Suprapubic skin (tissue), 4 donors: ENCODE data around the gene ARID1B. TPM values are rescaled to one million over a fixed set of nuclear protein-coding genes. Genes with fewer than 3 reads are reported as not detected.
A peak's percentile ranks its signal among the peaks of the same experiment; 100 is the strongest.

ENCODE experiments used
- DNase-seq, 2 donors: peaks; one replicate each; pipeline ENCODE4 v3.0.0-alpha.2; 2019; ENCODE audit warnings: low spot score in 2 of 2
- H3K27ac ChIP-seq: fragments of 200-600 bp; sonication (generic); one replicate; pipeline ENCODE4 v1.5.1; 2019
- H3K27me3 ChIP-seq: fragments of 200-600 bp; sonication (generic); one replicate; pipeline ENCODE4 v1.5.1; 2019
- H3K36me3 ChIP-seq: fragments of 200-600 bp; sonication (generic); one replicate; pipeline ENCODE4 v1.5.1; 2019
- H3K4me1 ChIP-seq: fragments of 200-600 bp; sonication (generic); one replicate; pipeline ENCODE4 v1.5.1; 2019
- H3K4me3 ChIP-seq: fragments of 200-600 bp; sonication (generic); one replicate; pipeline ENCODE4 v1.5.1; 2019; ENCODE audit warnings: mild to moderate bottlenecking
- H3K9me3 ChIP-seq: fragments of 200-600 bp; sonication (generic); one replicate; pipeline ENCODE4 v1.5.1; 2019
- CTCF ChIP-seq, 2 donors: fragments of 200-600 bp in 1 of 2; fragments of 450-650 bp in 1 of 2; sonication (generic) in 1 of 2; IDR thresholded peaks; one replicate each; pipeline ENCODE4 v1.5.1; 2016 to 2019; ENCODE audit warnings: antibody characterized with exemption in 2 of 2, mild to moderate bottlenecking in 1 of 2, moderate library complexity in 1 of 2
- EP300 ChIP-seq: sonication (generic); formaldehyde crosslinking; IDR thresholded peaks from one replicate; pipeline ENCODE4 v1.6.1; 2017; ENCODE audit warnings: antibody characterized with exemption
- POLR2A ChIP-seq, 2 donors: fragments of 450-650 bp; IDR thresholded peaks; one replicate each; pipeline ENCODE4 v1.6.1; 2017; ENCODE audit warnings: antibody characterized with exemption in 2 of 2, mild to moderate bottlenecking in 2 of 2, moderate library complexity in 2 of 2
- POLR2AphosphoS5 ChIP-seq, 3 donors: sonication (generic); formaldehyde crosslinking; IDR thresholded peaks; one replicate each; pipeline ENCODE4 v1.6.1; 2017; ENCODE audit warnings: antibody characterized with exemption in 3 of 3
- WGBS: methylation state at CpG from one replicate; pipeline ENCODE4 v1.1.5; 2018; 5-methylcytosine and 5-hydroxymethylcytosine counted together
- total RNA-seq, 4 donors: library from RNA; depleted of rRNA; stranded (reverse); fragments of >200 nt; gene quantifications; one replicate each; pipeline ENCODE4 v1.1.0, GENCODE V29; 2016

The ARID1B gene
- total RNA-seq, 4 donors from 2014 or later: 102 to 233 (median 129) TPM

DNA sequence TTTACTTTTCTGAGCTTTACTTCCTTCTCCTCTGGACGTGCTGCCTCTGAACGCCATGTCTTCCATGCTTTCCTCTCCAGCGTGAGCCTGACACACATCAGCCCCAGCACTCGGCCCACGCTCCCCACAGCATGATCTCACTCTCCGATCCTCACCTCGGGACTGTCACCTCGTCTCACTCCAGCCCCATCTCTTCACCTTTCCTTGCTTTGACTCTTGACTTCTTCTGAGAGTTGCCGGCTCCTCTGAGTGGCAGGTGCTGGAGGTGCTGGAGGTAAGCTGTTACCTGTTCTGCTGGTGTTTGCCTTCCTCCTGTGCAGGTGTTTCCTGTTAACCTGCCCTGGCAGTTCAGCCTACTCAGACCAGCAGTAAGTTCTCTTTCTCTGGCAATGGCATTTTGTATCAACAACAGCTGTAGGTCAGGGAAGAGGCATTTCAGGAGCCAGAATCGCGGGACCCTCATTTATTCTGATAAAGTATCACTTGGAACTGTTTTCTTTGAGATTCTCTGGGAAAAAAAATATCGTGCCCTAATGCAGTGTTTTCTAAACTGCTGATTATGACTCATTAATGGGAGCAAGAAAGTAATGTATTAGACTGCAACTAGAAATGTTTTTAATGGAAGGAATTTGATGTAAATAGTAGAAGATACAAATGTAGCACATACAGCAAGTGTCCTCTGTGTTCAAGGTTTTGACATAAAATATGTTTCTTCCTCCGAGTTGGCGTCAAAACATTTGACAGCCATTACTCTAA lies 106.5 kb downstream of the ARID1B start:
- no peaks in the 10 kb centered on the region for H3K9me3 ChIP-seq
- no peak for DNase-seq
- H3K36me3 ChIP-seq: no peaks in the 10 kb centered on the region
- 62% methylated on average over 14 of the region's 14 CpGs for WGBS
- no peaks in the 10 kb centered on the region for H3K27me3 ChIP-seq
- no peak overlapping the region for H3K4me3 ChIP-seq
- peak overlapping the region; percentile 5 for H3K27ac ChIP-seq
- H3K4me1 ChIP-seq: peaks cover 55% of the 10 kb centered on the region
- TF ChIP-seq CTCF (IDR thresholded peaks at IDR 0.05) (no peak), EP300 (no peak), POLR2A (IDR thresholded peaks at IDR 0.05) (no peak), POLR2AphosphoS5 (IDR thresholded peaks at IDR 0.05) (no peak)

DNA sequence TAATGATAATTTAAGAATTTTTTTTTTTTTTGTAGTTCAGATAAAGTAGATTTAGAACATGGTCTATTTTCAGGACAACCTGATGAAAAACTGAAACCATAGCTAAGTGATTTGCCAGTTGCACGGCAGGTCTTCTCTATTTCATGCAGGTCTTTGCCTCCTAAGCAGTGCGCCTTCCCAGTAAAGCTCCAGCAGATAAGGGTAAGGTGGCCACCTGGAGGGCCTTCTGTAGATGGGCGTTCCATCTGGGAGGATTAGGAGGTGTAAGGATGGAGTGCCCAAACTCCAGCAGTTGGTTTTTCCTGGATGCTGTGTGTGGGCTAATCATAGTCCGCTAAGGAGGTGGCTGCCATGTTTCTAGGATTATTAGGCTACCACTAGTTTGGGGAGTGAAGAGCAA lies 107.1 kb downstream of the ARID1B start:
- Histone ChIP-seq H3K4me3 (no peak overlapping the region), H3K9me3 (no peaks in the 10 kb centered on the region), H3K4me1 (peaks cover 50% of the 10 kb centered on the region), H3K36me3 (no peaks in the 10 kb centered on the region), H3K27ac (no peak overlapping the region), H3K27me3 (no peaks in the 10 kb centered on the region)
- DNase-seq: no peak
- WGBS: 98% methylated on average over 4 of the region's 4 CpGs
- no peak for TF ChIP-seq CTCF (IDR thresholded peaks at IDR 0.05)
- TF ChIP-seq POLR2AphosphoS5 (IDR thresholded peaks at IDR 0.05): no peak
- TF ChIP-seq EP300: no peak
- no peak for TF ChIP-seq POLR2A (IDR thresholded peaks at IDR 0.05)

DNA sequence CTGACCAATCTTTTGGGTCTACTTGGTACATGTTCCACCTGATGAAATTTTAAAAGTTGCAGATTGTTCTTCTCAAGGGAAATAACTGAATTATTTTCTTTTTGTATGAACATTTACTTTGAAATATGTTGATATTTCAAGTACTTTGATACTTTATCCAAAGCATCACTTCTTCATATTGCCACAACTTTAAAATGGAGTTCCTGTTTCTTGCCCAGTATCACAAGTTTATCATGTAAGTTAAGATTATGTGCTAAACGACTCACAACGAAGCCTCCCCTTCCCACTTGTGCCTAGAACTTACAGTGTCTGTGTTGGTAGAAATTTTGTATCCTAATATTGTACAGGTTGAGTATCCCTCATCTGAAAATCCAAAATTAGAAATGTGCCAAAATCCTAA lies 108.4 kb downstream of the ARID1B start:
- 81% methylated on average over 2 of the region's 2 CpGs for WGBS
- peaks cover 43% of the 10 kb centered on the region for H3K4me1 ChIP-seq
- TF ChIP-seq EP300: no peak
- no peak for TF ChIP-seq POLR2A (IDR thresholded peaks at IDR 0.05)
- TF ChIP-seq POLR2AphosphoS5 (IDR thresholded peaks at IDR 0.05): no peak
- no peak for TF ChIP-seq CTCF (IDR thresholded peaks at IDR 0.05)
- DNase-seq: no peak
- H3K36me3 ChIP-seq: no peaks in the 10 kb centered on the region
- no peaks in the 10 kb centered on the region for H3K27me3 ChIP-seq
- H3K9me3 ChIP-seq: no peaks in the 10 kb centered on the region
- no peak overlapping the region for H3K4me3 ChIP-seq
- no peak overlapping the region for H3K27ac ChIP-seq

- Histone ChIP-seq H3K27me3 (no peaks in the 10 kb centered on the region), H3K4me1 (peaks cover 41% of the 10 kb centered on the region), H3K9me3 (no peaks in the 10 kb centered on the region), H3K36me3 (no peaks in the 10 kb centered on the region), H3K4me3 (no peak overlapping the region), H3K27ac (peak overlapping the region; percentile 46)
- DNase-seq: no peak
- TF ChIP-seq POLR2A (IDR thresholded peaks at IDR 0.05) (no peak), EP300 (no peak), POLR2AphosphoS5 (IDR thresholded peaks at IDR 0.05) (no peak), CTCF (IDR thresholded peaks at IDR 0.05) (no peak)
- 58% methylated on average over 8 of the region's 8 CpGs for WGBS
Observed at GRCh38 chr6:156886409-156886808, 109.2 kb downstream of the ARID1B start.

DNA sequence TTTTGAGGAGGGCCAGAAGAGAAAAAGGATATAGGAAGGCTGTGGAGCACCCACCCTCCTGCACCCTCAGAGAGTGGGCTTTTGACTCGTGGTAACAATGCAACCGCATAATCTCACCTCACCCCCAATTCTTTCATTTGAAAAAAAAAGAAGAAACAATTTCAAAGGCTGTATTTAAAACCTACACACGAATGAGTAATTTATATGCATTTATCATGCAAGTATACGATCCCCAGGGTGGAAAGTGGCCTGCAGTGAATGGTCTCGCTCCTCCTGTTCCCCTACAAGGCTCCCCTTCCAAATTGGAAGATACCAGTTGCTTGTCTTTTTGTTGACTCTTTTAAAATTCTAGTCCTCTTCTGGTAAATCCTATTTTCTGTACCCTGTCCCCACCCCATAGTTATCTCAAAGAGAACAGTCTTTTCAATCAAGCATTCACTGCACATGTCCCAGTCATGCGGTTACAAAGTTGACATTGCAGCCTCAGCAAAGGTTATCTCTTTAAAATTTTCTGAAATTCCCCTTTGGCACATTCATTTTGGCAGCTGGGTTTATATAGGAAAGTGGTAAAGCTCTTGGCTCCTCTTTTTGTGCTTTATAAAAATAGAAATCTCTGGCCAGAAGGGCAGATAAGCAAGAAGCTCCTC lies 110.6 kb downstream of the ARID1B start:
- WGBS: 82% methylated on average over 6 of the region's 6 CpGs
- Histone ChIP-seq H3K9me3 (no peaks in the 10 kb centered on the region), H3K4me3 (no peak overlapping the region), H3K27me3 (no peaks in the 10 kb centered on the region), H3K36me3 (no peaks in the 10 kb centered on the region), H3K4me1 (peaks cover 29% of the 10 kb centered on the region), H3K27ac (no peak overlapping the region)
- TF ChIP-seq POLR2AphosphoS5 (IDR thresholded peaks at IDR 0.05) (no peak), POLR2A (IDR thresholded peaks at IDR 0.05) (no peak), EP300 (no peak), CTCF (IDR thresholded peaks at IDR 0.05) (no peak)
- no peak for DNase-seq
